ENCODE results near the gene CCDC85A. TPM values are rescaled to one million over a fixed set of nuclear protein-coding genes. Genes with fewer than 3 reads are reported as not detected.

CCDC85A gene
- total RNA-seq, 1 donor from 2014 or later: 2.2 TPM

DNA sequence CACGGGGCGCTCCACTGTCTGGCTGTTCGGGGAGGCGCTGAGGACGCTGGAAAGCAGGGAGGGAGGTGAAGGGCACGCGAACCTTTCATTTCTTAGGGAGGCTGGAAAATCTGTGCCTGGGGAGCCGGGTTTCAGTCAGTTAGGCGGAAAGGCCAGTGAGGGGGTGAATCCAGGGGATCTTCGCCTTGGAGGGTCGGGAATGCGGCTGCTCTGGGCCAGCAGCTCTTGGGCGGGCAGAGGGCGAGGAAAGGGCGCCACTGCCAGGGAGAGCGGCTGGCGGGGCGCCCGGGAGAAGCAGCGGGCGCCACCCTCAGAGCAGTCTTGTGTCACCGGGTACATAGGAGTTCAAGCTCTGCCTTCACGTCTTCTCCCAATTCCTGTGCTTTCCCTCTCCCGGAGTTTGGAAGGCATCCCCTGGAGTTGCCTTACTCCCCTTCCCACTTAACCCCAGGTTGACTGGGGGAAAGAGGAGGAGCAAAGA lies 1.4 kb downstream of the CCDC85A start:
- H3K4me3 Mint-ChIP-seq: peak overlapping the region; percentile 77
- H3K36me3 Mint-ChIP-seq: no peaks in the 10 kb centered on the region
- DNase-seq (ENCODE audit: low spot score in 2 of 2, unreplicated experiment in 2 of 2): no peak
- TF ChIP-seq, protein P1, sequence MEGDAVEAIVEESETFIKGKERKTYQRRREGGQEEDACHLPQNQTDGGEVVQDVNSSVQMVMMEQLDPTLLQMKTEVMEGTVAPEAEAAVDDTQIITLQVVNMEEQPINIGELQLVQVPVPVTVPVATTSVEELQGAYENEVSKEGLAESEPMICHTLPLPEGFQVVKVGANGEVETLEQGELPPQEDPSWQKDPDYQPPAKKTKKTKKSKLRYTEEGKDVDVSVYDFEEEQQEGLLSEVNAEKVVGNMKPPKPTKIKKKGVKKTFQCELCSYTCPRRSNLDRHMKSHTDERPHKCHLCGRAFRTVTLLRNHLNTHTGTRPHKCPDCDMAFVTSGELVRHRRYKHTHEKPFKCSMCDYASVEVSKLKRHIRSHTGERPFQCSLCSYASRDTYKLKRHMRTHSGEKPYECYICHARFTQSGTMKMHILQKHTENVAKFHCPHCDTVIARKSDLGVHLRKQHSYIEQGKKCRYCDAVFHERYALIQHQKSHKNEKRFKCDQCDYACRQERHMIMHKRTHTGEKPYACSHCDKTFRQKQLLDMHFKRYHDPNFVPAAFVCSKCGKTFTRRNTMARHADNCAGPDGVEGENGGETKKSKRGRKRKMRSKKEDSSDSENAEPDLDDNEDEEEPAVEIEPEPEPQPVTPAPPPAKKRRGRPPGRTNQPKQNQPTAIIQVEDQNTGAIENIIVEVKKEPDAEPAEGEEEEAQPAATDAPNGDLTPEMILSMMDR (IDR thresholded peaks at IDR 0.05; ENCODE audit: unreplicated experiment): no peak
- no peak overlapping the region for H3K27ac Mint-ChIP-seq
- H3K27me3 Mint-ChIP-seq (ENCODE audit: low read depth): peaks cover 69% of the 10 kb centered on the region
- no peaks in the 10 kb centered on the region for H3K9me3 Mint-ChIP-seq
- H3K4me1 Mint-ChIP-seq: peaks cover 20% of the 10 kb centered on the region

DNA sequence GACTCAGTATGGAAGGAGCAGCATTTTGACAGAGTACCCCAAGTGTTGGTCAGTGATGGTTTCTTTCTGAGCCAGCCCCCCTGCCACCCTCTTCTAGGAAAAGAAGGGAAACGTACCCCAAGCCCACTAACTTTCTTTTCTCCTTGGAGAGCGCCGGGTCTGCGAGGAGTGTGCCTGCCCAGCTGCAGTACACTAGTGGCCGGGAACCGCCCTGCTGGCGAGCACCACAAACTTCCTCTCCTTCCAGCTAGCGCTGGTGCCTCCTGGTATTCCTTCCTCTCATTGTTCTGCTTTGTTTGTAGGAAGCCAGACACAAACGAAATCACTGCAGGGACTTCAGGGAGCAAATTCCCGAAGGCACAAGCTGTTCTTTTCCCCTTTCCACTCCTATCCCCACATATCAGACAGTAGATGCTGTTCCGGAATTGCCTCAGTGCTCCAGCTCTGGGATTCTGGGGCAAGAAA lies 1.8 kb downstream of the CCDC85A start:
- TF ChIP-seq, protein P1 (IDR thresholded peaks at IDR 0.05; ENCODE audit: unreplicated experiment): no peak
- Mint-ChIP-seq H3K27ac (no peak overlapping the region), H3K36me3 (no peaks in the 10 kb centered on the region), H3K4me3 (peak overlapping the region; percentile 77), H3K4me1 (peaks cover 20% of the 10 kb centered on the region), H3K27me3 (ENCODE audit: low read depth) (peaks cover 73% of the 10 kb centered on the region), H3K9me3 (no peaks in the 10 kb centered on the region)
- DNase-seq (ENCODE audit: low spot score in 2 of 2, unreplicated experiment in 2 of 2): peak in 1 of 2 experiments; percentile 48

DNA sequence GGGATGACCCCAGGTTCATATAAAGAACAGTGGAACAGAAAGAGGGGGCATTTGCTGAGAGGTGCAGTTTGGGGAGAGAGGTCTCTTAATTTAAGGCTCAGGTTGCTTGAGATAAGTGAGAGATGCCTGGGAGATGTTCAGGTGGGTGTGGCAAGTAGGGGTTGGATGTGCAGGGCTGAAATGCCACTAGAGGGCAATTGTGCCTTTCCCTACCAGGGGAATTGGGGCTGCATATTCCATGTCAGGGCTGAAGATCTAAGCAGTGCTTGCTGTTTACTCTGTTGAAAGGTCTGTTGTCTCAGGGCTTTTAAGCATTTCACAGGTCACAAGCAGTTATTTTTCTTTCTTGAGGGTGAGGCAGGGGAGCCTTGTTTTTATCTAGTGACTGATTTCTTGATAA lies 7.8 kb downstream of the CCDC85A start:
- no peak for DNase-seq (ENCODE audit: low spot score in 2 of 2, unreplicated experiment in 2 of 2)
- H3K9me3 Mint-ChIP-seq: no peaks in the 10 kb centered on the region
- H3K4me3 Mint-ChIP-seq: no peak overlapping the region
- H3K27ac Mint-ChIP-seq: no peak overlapping the region
- TF ChIP-seq, protein P1 (IDR thresholded peaks at IDR 0.05; ENCODE audit: unreplicated experiment): no peak
- no peaks in the 10 kb centered on the region for H3K36me3 Mint-ChIP-seq
- H3K4me1 Mint-ChIP-seq: peaks cover 3% of the 10 kb centered on the region
- H3K27me3 Mint-ChIP-seq (ENCODE audit: low read depth): peaks cover 61% of the 10 kb centered on the region

DNA sequence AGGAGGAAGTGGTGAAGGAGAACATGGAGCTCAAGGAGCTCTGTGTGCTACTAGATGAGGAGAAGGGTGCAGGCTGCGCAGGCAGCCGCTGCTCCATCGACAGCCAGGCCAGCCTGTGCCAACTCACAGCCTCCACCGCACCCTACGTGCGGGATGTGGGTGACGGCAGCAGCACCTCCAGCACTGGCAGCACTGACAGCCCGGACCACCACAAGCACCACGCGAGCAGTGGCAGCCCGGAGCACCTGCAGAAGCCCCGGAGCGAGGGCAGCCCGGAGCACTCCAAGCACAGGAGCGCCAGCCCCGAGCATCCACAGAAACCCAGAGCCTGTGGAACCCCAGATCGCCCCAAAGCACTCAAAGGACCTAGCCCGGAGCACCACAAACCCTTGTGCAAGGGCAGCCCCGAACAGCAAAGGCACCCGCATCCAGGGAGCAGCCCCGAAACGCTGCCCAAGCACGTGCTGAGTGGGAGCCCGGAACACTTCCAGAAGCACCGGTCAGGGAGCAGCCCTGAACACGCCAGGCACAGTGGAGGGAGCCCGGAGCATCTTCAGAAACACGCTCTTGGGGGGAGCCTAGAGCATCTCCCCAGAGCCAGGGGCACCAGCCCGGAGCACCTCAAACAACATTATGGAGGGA lies 9.0 kb downstream of the CCDC85A start:
- H3K27me3 Mint-ChIP-seq (ENCODE audit: low read depth): peaks cover 50% of the 10 kb centered on the region
- H3K9me3 Mint-ChIP-seq: no peaks in the 10 kb centered on the region
- H3K4me1 Mint-ChIP-seq: peaks cover 3% of the 10 kb centered on the region
- no peak overlapping the region for H3K27ac Mint-ChIP-seq
- no peak overlapping the region for H3K4me3 Mint-ChIP-seq
- DNase-seq (ENCODE audit: low spot score in 2 of 2, unreplicated experiment in 2 of 2): no peak
- no peaks in the 10 kb centered on the region for H3K36me3 Mint-ChIP-seq
- TF ChIP-seq, protein P1 (IDR thresholded peaks at IDR 0.05; ENCODE audit: unreplicated experiment): no peak

DNA sequence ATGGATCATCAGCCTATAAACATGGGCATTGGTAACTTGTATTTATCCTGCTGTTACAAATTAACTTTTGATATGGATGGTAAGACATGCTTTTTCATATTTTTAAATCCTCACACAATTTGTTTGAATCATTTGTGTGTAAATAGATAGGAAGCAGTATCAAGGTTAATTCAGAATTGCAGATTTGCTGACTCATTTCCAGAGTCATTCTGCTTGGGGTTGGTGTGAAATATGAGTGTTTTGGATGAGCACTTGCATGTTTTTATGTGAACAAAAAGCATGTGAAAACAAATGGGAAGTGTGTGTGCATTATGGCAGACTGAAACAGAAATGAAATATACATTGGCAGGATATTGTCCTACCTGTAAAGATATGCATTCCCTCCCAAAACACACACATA lies 11.8 kb downstream of the CCDC85A start:
- H3K27me3 Mint-ChIP-seq (ENCODE audit: low read depth): peaks cover 28% of the 10 kb centered on the region
- TF ChIP-seq, protein P1 (IDR thresholded peaks at IDR 0.05; ENCODE audit: unreplicated experiment): no peak
- no peaks in the 10 kb centered on the region for H3K36me3 Mint-ChIP-seq
- no peak for DNase-seq (ENCODE audit: low spot score in 2 of 2, unreplicated experiment in 2 of 2)
- H3K4me3 Mint-ChIP-seq: no peak overlapping the region
- H3K27ac Mint-ChIP-seq: no peak overlapping the region
- peaks cover 3% of the 10 kb centered on the region for H3K4me1 Mint-ChIP-seq
- no peaks in the 10 kb centered on the region for H3K9me3 Mint-ChIP-seq
